OCI-LY1 (cell line): Measurements from ENCODE around the gene KANSL1.

Experiments
- H2AFZ ChIP-seq: fragments of 200-600 bp; sonication (generic), shearing (Covaris generic); 2 replicates; pipeline ENCODE4 v1.6.0; 2014; ENCODE audit warnings: antibody characterized with exemption, mild to moderate bottlenecking, low read length
- H3F3A ChIP-seq: fragments of 200-600 bp; sonication (generic), shearing (Covaris generic); 2 replicates; pipeline ENCODE4 v1.6.0; 2014; ENCODE audit warnings: mild to moderate bottlenecking, antibody characterized with exemption, low read length, moderate library complexity; ENCODE audit not compliant: insufficient read depth
- H3K27ac ChIP-seq: fragments of 200-600 bp; sonication (generic); 2 replicates; pipeline ENCODE4 v1.5.1; 2014; ENCODE audit warnings: low read length, mixed run types, mild to moderate bottlenecking, low read depth; ENCODE audit not compliant: poor library complexity, severe bottlenecking
- H3K27me3 ChIP-seq: fragments of 200-600 bp; sonication (generic); 2 replicates; pipeline ENCODE4 v1.6.0; 2014; ENCODE audit warnings: antibody characterized with exemption, mild to moderate bottlenecking, low read length, moderate library complexity; ENCODE audit not compliant: insufficient read depth
- H3K36me3 ChIP-seq: fragments of 200-600 bp; sonication (generic); 2 replicates; pipeline ENCODE4 v1.6.1; 2014; ENCODE audit warnings: mild to moderate bottlenecking, antibody characterized with exemption, low read length, moderate library complexity, mixed read lengths; ENCODE audit not compliant: insufficient read depth
- H3K4me1 ChIP-seq: fragments of 200-600 bp; sonication (generic); 2 replicates; pipeline ENCODE4 v1.5.1; 2014; ENCODE audit warnings: mild to moderate bottlenecking, low read length, moderate library complexity; ENCODE audit not compliant: insufficient read depth, severe bottlenecking
- H3K4me2 ChIP-seq: fragments of 200-600 bp; sonication (generic), shearing (Covaris generic); 2 replicates; pipeline ENCODE4 v1.6.1; 2014; ENCODE audit warnings: low read length
- H3K4me3 ChIP-seq: fragments of 200-600 bp; sonication (generic); 2 replicates; pipeline ENCODE4 v1.5.1; 2014; ENCODE audit warnings: low read length, low read depth, mild to moderate bottlenecking, mixed read lengths; ENCODE audit not compliant: poor library complexity, severe bottlenecking
- H3K79me2 ChIP-seq: fragments of 200-600 bp; shearing (Covaris generic); 2 replicates; pipeline ENCODE4 v1.6.1; 2016; ENCODE audit warnings: mixed run types, low read length, mixed read lengths; ENCODE audit not compliant: insufficient read depth
- H3K9ac ChIP-seq: fragments of 200-600 bp; sonication (generic), shearing (Covaris generic); 2 replicates; pipeline ENCODE4 v1.6.1; 2014; ENCODE audit warnings: mild to moderate bottlenecking, low read length, mixed read lengths
- H3K9me2 ChIP-seq: fragments of 200-600 bp; sonication (generic), shearing (Covaris generic); 2 replicates; pipeline ENCODE4 v1.6.1; 2014; ENCODE audit warnings: low read depth, mild to moderate bottlenecking, low read length, mixed read lengths
- H3K9me3 ChIP-seq: fragments of 200-600 bp; shearing (Covaris generic); 2 replicates; pipeline ENCODE4 v1.6.1; 2014; ENCODE audit warnings: low read length, mixed read lengths
- H4K20me1 ChIP-seq: fragments of 200-600 bp; sonication (generic), shearing (Covaris generic); 2 replicates; pipeline ENCODE4 v1.6.0; 2016; ENCODE audit warnings: mild to moderate bottlenecking, low read length; ENCODE audit not compliant: insufficient read depth
- EZH2 ChIP-seq: fragments of 200-600 bp; sonication (generic), shearing (Covaris generic); IDR thresholded peaks from 2 replicates; pipeline ENCODE4 v1.8.0; 2017; ENCODE audit warnings: borderline replicate concordance, mixed run types, mild to moderate bottlenecking, antibody characterized with exemption, low read length, moderate library complexity, mixed read lengths
- TF ChIP-seq, protein P1 (sequence below): fragments of 200-600 bp; sonication (generic), shearing (Covaris generic); IDR thresholded peaks from 2 replicates; pipeline ENCODE4 v1.5.1; 2017; ENCODE audit warnings: mild to moderate bottlenecking, antibody characterized with exemption, low read length, moderate library complexity, mixed read lengths

Gene KANSL1

DNA sequence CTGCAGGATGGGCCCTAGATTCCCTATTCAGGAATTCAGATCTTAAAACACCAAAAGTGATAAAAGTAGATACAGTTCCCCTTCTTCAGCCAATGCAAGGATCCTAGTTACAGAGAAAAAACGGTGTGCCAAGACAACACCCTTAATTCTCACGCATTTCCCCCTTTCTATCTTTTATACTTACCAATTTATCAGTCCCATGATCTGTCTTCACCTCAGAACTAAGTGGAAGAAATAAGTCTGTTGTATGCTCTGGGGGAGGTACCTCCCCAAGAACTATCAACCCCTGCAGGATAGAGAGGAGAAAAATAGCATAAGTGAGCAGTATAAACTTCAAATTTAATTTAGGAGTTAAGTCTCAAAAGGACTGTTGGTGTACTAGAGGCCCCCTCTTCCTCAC is 111.0 kb downstream of the KANSL1 start:
- H3K9me2 ChIP-seq: no peaks in the 10 kb centered on the region
- H3K36me3 ChIP-seq: peaks cover 47% of the 10 kb centered on the region; the same call in 1 of the 2 replicates
- no peaks in the 10 kb centered on the region for H3K9me3 ChIP-seq
- no peaks in the 10 kb centered on the region for H3K4me1 ChIP-seq
- TF ChIP-seq, protein P1, sequence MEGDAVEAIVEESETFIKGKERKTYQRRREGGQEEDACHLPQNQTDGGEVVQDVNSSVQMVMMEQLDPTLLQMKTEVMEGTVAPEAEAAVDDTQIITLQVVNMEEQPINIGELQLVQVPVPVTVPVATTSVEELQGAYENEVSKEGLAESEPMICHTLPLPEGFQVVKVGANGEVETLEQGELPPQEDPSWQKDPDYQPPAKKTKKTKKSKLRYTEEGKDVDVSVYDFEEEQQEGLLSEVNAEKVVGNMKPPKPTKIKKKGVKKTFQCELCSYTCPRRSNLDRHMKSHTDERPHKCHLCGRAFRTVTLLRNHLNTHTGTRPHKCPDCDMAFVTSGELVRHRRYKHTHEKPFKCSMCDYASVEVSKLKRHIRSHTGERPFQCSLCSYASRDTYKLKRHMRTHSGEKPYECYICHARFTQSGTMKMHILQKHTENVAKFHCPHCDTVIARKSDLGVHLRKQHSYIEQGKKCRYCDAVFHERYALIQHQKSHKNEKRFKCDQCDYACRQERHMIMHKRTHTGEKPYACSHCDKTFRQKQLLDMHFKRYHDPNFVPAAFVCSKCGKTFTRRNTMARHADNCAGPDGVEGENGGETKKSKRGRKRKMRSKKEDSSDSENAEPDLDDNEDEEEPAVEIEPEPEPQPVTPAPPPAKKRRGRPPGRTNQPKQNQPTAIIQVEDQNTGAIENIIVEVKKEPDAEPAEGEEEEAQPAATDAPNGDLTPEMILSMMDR: no peak
- TF ChIP-seq EZH2: no peak
- H4K20me1 ChIP-seq: no peaks in the 10 kb centered on the region
- H3F3A ChIP-seq: no peaks in the 10 kb centered on the region
- H3K79me2 ChIP-seq: peaks cover 5% of the 10 kb centered on the region; the same call in 1 of the 2 replicates
- H3K9ac ChIP-seq: no peak overlapping the region
- H3K4me2 ChIP-seq: no peak overlapping the region
- no peaks in the 10 kb centered on the region for H3K27me3 ChIP-seq
- H3K4me3 ChIP-seq: no peak overlapping the region
- no peak overlapping the region for H3K27ac ChIP-seq
- H2AFZ ChIP-seq: no peak overlapping the region

DNA sequence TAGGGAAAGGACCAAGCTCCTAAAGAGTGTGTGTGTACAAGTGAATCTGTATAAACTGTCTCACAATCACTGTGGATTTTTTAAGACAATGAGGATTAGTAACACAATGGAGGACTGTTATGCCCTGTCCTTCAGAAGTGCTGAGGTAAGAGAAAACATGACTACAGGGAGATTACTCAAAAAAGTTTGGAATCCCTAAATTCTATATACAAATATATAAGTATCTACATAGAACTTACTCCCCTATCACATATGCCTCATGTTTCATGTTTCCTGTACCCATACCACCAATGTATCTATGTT is 112.3 kb downstream of the KANSL1 start:
- no peak overlapping the region for H3K9ac ChIP-seq

DNA sequence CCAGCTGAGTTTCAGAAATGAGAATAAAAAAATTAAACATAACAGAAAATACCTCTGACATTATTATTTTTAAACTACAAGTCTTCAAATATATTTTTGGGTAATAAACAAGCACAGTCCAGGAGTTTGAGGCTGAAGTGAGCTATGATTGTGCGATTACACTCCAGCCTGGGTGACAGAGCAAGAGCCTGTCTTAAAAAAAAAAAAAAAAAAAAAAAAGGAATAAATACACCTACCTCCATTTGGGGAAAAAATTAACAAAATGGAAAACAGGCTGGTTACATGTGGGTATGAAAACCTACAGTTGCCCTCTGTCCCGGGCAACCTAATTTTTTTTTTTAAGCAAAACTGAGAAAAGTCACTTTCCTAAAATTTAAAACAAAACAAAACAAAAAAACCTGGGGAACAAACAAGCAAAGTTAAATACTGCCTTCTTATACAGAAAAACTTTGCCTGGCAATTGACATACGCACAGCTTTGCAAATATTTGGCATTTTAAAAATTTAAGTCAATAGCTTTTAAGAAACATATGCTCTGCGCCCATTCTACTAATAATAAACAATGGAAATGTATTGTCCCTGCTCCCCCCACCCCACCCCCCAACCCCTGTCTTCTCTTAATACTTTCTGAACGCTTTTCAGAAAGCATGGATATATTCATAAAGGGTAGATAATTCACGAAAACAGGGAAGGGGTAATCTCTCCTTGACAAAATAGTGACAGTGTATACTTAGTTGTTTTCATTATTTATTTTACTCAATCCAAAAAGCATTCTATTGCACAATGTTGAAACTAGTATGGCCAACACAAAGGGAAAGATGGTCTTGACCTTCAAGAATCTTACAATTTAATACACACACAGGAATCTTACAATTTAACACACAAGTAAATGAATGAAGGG is 112.9 kb downstream of the KANSL1 start:
- Histone ChIP-seq H3K79me2 (peaks cover 5% of the 10 kb centered on the region; the same call in 1 of the 2 replicates), H3K4me1 (no peaks in the 10 kb centered on the region), H3K4me2 (no peak overlapping the region), H4K20me1 (no peaks in the 10 kb centered on the region), H3K36me3 (peaks cover 53% of the 10 kb centered on the region; the same call in 1 of the 2 replicates), H3K27ac (no peak overlapping the region), H3F3A (no peaks in the 10 kb centered on the region), H2AFZ (no peak overlapping the region), H3K9ac (no peak overlapping the region), H3K4me3 (no peak overlapping the region), H3K27me3 (no peaks in the 10 kb centered on the region), H3K9me2 (no peaks in the 10 kb centered on the region), H3K9me3 (no peaks in the 10 kb centered on the region)
- no peak for TF ChIP-seq EZH2
- TF ChIP-seq, protein P1: no peak

More for the DNA sequence above, 112.3 kb downstream of the KANSL1 start:
- Histone ChIP-seq H3K36me3 (peaks cover 50% of the 10 kb centered on the region; the same call in 1 of the 2 replicates), H3K4me3 (no peak overlapping the region), H3K4me1 (no peaks in the 10 kb centered on the region), H3K27me3 (no peaks in the 10 kb centered on the region), H3K79me2 (peaks cover 5% of the 10 kb centered on the region; the same call in 1 of the 2 replicates), H4K20me1 (no peaks in the 10 kb centered on the region), H3F3A (no peaks in the 10 kb centered on the region), H3K4me2 (no peak overlapping the region), H3K9me2 (no peaks in the 10 kb centered on the region), H2AFZ (no peak overlapping the region), H3K9me3 (no peaks in the 10 kb centered on the region), H3K27ac (no peak overlapping the region)
- TF ChIP-seq, protein P1: no peak
- no peak for TF ChIP-seq EZH2
